ENCODE results near the gene SLC25A1.
"Not testable (repeated sequence)": the region's sequence is repeated elsewhere in the genome, so short reads cannot be mapped to it uniquely, and the experiment has no call there.

The SLC25A1 gene

GRCh38 chr22:19207401-19207808 lies 28.9 kb upstream of the SLC25A1 start:
- no peak for DNase-seq (ENCODE audit: extremely low read depth in 1 of 2, low read depth in 1 of 2)

DNA sequence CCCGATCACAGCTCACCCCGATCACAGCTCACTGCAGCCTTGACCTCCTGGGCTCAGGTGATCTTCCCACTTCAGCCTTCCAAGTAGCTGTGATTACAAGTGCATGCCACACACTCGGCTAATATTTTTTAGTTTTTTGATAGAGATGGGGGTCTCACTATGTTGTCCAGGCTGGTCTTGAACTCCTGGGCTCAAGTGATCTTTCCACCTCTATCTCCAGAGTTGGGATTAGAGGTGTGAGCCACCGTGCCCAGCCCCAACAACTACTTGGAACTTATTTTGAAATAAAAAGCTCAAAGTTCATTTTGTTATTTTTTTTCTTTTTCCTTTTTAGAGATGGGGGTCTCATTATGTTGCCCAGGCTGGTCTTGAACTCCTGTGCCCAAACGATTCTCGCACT lies 27.8 kb upstream of the SLC25A1 start:
- no peak for DNase-seq (ENCODE audit: extremely low read depth in 1 of 2, low read depth in 1 of 2)

DNA sequence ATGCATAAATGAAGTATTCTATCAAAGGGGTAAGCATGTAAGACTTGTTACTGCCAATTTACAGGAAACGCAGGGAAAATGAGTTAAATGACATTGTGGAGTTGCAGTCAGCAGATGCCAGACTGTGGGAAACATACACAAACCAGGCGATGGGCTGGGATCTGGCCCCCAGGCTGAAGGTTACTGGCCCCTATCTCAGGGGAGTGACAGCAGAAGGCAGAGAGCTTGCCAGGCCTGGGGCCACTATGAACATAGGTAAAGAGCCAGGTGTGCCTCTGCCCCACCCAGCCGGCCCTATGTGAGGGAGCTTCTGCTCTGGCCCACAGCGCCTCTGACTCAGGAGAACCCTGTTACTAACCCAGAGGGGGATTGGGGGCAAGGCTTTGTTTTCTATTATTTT lies 26.1 kb upstream of the SLC25A1 start:
- DNase-seq (ENCODE audit: extremely low read depth in 1 of 2, low read depth in 1 of 2): no peak

- no peak for DNase-seq (ENCODE audit: extremely low read depth in 1 of 2, low read depth in 1 of 2)
Measured at GRCh38 chr22:19203834-19204233, 25.3 kb upstream of the SLC25A1 start.

DNA sequence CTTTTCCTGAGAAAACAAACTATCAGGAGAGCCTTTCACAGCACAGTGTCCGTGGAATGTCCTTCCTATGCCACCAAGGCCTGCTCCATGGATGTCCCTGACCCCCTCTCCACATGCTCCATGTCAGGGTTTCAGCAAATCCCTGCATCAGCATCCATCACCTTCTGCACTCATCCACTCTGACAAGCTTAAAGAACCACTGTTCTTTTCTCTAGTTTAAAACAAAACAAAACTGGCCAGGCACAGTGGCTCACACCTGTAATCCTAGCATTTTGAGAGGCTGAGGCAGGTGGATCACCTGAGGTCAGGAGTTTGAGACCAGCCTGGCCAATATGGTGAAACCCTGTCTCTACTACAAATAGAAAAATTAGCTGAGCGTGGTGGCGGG lies 24.3 kb upstream of the SLC25A1 start:
- DNase-seq (ENCODE audit: extremely low read depth in 1 of 2, low read depth in 1 of 2): not testable (repeated sequence)

DNA sequence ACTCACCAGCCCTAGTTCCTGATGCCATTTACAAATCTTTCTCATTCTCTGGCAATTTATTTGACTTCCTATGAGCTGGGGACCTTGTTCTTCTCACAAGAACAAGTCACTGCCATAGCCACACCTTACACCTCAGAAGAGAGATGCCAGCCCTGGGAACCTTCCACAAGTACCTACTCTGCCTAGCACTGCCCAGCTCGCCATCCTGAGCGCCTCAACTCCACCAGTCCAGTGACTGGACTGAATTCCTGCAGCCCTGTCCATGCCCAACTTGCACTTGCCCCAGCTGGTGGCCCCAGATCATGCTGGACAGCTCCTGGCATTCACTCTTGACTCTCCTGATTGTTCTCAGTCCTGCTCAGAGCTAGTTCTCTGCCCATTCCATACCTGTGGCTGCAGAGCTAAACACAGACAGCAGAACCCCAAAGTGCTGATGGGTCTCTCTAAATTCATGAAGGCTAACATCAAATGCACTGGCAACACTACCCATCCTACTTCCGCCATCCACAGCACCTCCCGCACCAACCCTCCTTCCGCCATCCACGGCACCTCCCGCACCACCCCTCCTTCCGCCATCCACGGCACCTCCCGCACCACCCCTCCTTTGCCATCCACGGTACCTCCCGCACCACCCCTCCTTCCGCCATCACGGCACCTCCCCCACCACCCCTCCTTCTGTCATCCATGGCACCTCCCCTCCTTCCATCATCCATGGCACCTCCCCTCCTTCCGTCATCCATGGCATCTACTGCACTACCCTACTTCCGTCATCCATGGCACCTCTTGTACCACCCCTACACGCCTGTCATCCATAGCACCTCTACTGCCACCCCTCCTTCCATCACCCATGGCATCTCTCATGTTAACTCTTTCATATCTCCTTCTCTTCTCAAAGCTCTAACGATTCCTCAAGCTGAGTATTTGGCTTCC lies 23.6 kb upstream of the SLC25A1 start:
- DNase-seq (ENCODE audit: extremely low read depth in 1 of 2, low read depth in 1 of 2): no peak

GRCh38 chr22:19201130-19201868 lies 22.8 kb upstream of the SLC25A1 start:
- DNase-seq (ENCODE audit: extremely low read depth in 1 of 2, low read depth in 1 of 2): no peak

DNA sequence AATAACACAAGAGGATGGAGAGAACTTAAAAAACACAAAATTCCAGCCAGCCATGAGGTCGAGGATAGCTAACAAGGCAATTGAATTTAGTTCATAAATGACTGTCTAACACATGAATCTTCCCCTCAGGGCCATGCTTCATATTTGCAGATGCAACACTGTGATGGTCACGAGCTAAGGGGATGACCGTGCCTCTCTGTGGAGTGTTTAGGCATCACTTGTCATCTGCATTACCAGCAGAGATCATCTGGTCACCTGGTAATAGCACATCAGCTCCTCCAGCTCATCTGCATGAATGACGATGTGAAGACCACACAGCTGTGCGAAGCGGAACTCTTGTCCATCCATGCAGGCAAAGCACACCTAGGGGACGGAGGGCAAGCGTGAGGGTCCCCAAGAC lies 20.9 kb upstream of the SLC25A1 start:
- DNase-seq (ENCODE audit: extremely low read depth in 1 of 2, low read depth in 1 of 2): no peak

DNA sequence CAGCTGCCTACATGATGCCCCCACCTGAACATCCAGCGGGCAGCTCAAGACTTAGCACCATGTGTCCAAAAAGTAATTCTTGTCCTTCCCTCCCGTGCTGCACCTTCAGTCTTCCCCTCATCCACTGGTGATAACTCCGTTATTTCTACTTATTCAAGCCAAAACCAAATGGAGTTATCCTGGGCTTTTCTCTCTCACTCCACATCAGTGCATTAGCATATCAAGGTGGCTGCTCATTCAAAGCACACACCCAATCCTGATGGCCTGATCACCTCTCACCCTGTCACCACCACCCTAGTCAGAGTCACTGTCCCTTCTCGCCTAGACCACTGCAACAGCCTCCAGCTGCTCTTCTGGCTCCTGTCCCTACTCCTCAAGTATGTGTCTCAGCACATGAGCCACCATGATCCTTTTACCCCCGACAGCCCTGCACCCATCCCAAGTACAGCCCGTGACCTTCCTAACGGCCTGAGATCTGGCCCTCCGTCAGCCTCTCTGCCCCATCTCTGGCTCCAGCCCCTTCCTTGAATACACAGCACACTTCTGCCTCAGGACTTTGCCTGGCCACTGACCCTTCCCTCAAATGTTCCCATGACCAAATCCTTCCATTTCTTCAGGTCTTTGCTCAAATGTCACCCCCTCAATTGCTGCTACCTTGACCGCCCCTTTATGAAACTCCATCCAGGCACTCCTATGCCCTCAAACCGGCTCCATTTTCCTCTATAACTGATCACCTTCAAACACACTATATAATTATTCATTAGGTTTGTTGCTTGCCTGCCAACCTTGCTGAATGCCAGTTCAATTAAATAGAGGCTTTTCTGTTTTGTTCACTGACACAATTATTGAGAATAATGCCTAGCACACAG lies 19.7 kb upstream of the SLC25A1 start:
- no peak for DNase-seq (ENCODE audit: extremely low read depth in 1 of 2, low read depth in 1 of 2)

DNA sequence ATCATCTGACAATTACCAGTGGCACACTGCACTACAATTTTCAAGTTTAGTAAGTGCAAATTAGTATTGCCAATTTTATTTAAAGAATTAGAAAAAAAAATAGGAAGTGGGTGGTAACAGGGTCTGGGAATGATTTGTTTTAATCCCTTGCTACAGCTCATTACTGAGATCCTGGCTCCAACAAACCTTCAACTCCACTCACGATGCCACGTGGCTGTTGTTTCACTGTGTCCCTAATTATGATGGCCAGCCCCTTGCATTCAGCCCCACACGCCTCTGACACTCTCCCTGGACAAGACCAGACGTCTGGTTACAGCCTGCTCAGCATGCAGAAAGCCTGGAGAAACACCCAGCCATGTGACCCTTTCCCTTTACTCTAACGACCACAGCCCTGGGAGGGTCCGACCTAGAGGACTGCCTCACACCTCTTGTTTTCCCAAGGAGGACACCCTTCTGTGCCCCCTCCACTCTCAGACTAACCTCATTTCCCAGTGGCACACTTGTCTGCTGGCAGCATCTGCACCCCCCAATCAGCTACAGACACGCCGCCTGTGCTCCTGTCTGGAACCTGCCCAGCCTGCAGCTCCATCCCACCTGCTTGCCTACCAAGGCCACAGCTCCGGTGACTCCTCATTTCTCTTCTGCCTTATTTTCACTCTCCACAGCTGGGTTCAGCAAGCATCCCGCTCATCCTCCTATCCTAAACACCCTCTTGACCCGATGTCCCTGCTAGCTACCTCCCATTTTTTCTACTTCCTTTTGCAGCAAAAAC lies 18.5 kb upstream of the SLC25A1 start:
- no peak for DNase-seq (ENCODE audit: extremely low read depth in 1 of 2, low read depth in 1 of 2)

- no peak for DNase-seq (ENCODE audit: extremely low read depth in 1 of 2, low read depth in 1 of 2)
Measured at GRCh38 chr22:19195796-19196731, 17.5 kb upstream of the SLC25A1 start.

- no peak for DNase-seq (ENCODE audit: extremely low read depth in 1 of 2, low read depth in 1 of 2)
Measured at GRCh38 chr22:19194766-19195536, 16.4 kb upstream of the SLC25A1 start.

GRCh38 chr22:19193879-19194278 lies 15.3 kb upstream of the SLC25A1 start:
- no peak for DNase-seq (ENCODE audit: extremely low read depth in 1 of 2, low read depth in 1 of 2)

DNA sequence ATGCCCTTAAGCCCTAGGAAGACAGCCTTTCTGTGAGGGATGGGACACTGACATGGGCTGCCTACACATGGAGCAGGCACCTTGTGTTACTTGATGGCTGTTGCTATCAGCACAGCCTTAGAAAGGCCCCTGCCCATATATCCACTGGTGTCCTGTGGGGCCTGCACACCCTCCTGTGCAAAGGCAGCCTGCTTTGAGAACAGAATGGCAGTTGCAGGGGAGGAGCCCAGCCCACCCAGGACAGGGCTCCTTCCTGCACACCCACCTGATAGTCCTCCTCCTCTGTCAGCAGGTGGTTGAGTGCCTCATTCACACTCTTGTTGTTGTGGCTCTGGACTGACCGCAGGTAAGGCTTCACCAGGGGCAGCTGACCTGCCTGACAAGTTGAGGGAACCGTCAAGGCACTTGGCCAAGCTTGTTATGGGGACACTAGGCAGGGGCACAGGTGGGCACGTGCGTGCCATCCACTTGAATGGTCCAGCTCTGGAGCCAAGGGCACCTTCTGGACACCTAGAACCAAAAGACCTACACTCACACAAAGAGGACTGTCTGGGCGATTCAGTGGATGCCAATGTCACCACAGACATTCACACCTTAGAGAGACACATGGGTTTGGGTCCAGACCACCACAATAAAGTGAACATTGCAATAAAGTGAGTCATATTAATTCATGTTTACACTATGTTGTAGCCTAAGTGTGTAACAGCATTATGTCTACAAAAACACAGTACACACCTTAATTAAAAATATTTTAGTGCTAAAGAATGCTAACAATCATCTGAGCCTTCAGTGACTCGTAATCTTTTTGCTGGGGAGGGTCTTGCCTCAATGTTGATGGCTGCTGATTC lies 9.4 kb upstream of the SLC25A1 start:
- no peak for DNase-seq (ENCODE audit: extremely low read depth in 1 of 2, low read depth in 1 of 2)

DNA sequence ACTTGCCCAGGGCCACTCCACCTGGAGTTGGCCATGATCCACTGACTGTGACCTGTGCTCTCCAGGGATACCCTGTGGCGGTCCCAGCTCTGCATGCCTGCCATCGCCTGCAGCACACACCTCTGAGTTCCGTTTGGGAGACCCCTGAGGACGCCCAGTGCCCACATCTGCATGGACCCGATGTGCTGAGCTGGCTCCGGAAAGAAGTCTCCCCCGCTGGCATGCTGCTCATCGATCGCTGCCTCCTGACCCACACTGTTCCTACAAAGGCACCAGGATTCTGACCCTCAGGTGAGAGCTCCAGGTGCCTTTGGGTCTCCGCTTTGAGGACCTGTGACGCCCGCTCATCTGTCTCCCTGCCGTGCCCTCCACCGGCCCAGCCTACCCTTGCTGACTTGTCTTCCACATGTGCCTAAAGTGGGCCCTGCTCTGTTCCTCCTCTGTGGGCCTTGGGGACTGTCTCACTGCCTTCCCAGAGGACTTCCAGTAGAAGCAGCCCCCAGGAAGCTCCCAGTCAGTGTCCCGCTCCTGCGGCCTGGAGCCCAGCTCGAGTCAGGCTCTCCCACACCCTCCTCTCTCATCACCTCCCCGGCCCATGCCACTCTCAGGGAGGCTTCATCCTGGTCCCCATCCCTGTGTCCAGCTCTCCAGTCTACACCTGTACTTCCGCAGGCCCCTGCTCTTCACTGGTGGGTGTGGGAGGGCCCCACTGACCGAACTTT lies 5.9 kb upstream of the SLC25A1 start:
- no peak for DNase-seq (ENCODE audit: extremely low read depth in 1 of 2, low read depth in 1 of 2)

GRCh38 chr22:19183216-19183615 lies 4.7 kb upstream of the SLC25A1 start:
- no peak for DNase-seq (ENCODE audit: extremely low read depth in 1 of 2, low read depth in 1 of 2)

All from activated CD8-positive, alpha-beta memory T cell treated with anti-CD3 and anti-CD28 coated beads for 1 hour (primary cell).